Epithelial cell of esophagus (primary cell): ENCODE data around the gene SEC31B.

Source experiments
- DNase-seq: peaks from one replicate; pipeline ENCODE4 v3.0.0; 2010; ENCODE audit warnings: low read depth
- H3K4me3 ChIP-seq: 2 replicates; pipeline ENCODE4 v1.5.1; 2011; ENCODE audit warnings: mild to moderate bottlenecking, low read length, control low read depth
- CTCF ChIP-seq: IDR thresholded peaks from 2 replicates; pipeline ENCODE4 v1.5.1; 2011; ENCODE audit warnings: low read depth, mild to moderate bottlenecking, low read length, control low read depth, inconsistent platforms; ENCODE audit not compliant: insufficient read depth; ENCODE audit errors: missing control alignments

SEC31B gene

GRCh38 chr10:100468322-100468721 lies 51.3 kb downstream of the SEC31B start:
- TF ChIP-seq CTCF, result no peak
- no peak overlapping the region for H3K4me3 ChIP-seq
- no peak for DNase-seq

GRCh38 chr10:100462709-100463108 lies 57.0 kb downstream of the SEC31B start, which contains the start of gene WNT8B:
WNT8B (plus strand) TSS chr10:100463009; CDS start chr10:100463169, 160 bp downstream.
- no peak for TF ChIP-seq CTCF
- DNase-seq, result no peak
- H3K4me3 ChIP-seq, result no peak within 1 kb of the TSS

- no peak for DNase-seq
- no peak for TF ChIP-seq CTCF
- no peak overlapping the region for H3K4me3 ChIP-seq
Observed at GRCh38 chr10:100448951-100449350, 70.7 kb downstream of the SEC31B start.

- TF ChIP-seq CTCF, result no peak
- H3K4me3 ChIP-seq, result no peak overlapping the region
- DNase-seq, result no peak
Observed at GRCh38 chr10:100447663-100448062, 72.0 kb downstream of the SEC31B start.

- DNase-seq, result no peak
- H3K4me3 ChIP-seq, result no peak overlapping the region
- TF ChIP-seq CTCF, result no peak
Observed at GRCh38 chr10:100446130-100446761, 73.4 kb downstream of the SEC31B start.

GRCh38 chr10:100442548-100442947 lies 77.1 kb downstream of the SEC31B start:
- TF ChIP-seq CTCF, result no peak
- H3K4me3 ChIP-seq, result no peak overlapping the region
- DNase-seq, result peak; percentile 5

GRCh38 chr10:100438674-100439315 lies 80.9 kb downstream of the SEC31B start:
- H3K4me3 ChIP-seq, result no peak overlapping the region
- DNase-seq, result no peak
- TF ChIP-seq CTCF, result no peak
